Ovary (tissue), 3 donors: ENCODE results near the gene ZMYM2.

Experiments
- CTCF ChIP-seq, 3 donors: fragments of 450-650 bp in 2 of 3; fragments of 200-600 bp in 1 of 3; IDR thresholded peaks; one replicate each; pipeline versions ENCODE4 v1.5.1 to v1.8.0; 2016 to 2022; ENCODE audit warnings: antibody characterized with exemption in 3 of 3, mild to moderate bottlenecking in 1 of 3
- EP300 ChIP-seq: sonication (generic); formaldehyde crosslinking; IDR thresholded peaks from one replicate; pipeline ENCODE4 v1.6.1; 2017; ENCODE audit warnings: antibody characterized with exemption
- donor health status: DM: no; HTN: no; CAD: no.

- TF ChIP-seq CTCF (IDR thresholded peaks at IDR 0.05) (no peak), EP300 (no peak)
These were observed 122.0 kb downstream of the ZMYM2 start for GRCh38 chr13:20080377-20081164.
